Measurements from ENCODE around the gene ZNF276.

Gene ZNF276

DNA sequence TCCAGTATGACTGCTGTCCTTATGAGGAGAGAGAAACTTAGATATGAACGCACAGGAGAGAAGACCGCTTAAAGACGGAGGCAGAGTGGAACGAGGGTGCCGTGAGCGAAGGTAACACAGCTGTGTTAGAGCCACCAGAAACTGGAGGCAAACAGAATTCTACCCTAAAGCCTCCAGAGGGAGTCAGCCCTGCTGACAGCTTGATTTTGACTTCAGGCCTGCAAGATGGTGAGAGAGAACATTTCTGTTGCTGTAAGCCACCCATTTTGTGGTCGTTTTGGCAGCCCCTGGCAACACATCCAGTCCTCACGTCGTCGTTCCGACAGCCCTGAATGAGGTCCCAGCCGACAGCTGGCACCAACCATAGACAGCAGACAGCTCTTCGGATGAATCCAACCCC lies 17.1 kb upstream of the ZNF276 start:
- no peak for TF ChIP-seq PAX5 (IDR thresholded peaks at IDR 0.05; ENCODE audit: insufficient read depth, low read length, severe bottlenecking)
- no peak for TF ChIP-seq SPI1 (IDR thresholded peaks at IDR 0.05; ENCODE audit: low read depth, low read length)
- no peak for TF ChIP-seq POLR2AphosphoS5 (IDR thresholded peaks at IDR 0.05; ENCODE audit: low read depth, low read length)
- no peak for TF ChIP-seq POU2F2 (IDR thresholded peaks at IDR 0.05; ENCODE audit: low read depth, low read length)
- TF ChIP-seq POLR2A (IDR thresholded peaks at IDR 0.05; ENCODE audit: low read depth, low read length) = no peak
- no peak for TF ChIP-seq TAF1 (IDR thresholded peaks at IDR 0.05; ENCODE audit: low read depth, low read length)
- FAIRE-seq = no peak
- no peak for DNase-seq (ENCODE audit: insufficient read length, low spot score)

DNA sequence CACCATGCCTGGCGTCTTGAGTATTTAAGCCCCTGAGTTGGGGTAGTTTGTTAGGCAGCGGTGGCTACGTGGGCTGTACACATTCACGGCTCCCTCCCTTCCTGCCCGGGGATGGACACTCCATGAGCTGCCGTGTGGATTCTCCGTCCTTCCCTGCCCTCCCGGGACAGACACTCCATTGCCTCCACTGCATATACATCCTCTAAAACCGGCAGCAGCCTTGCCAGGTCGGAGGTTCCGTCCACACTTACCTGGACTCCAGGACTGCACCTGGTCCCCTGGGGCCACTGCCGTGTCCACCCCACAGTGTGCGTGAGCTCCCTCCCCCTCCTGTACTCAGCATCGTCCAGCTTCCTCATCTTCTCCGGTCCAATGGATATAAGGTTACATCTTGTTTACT lies 16.3 kb upstream of the ZNF276 start:
- FAIRE-seq = no peak
- DNase-seq (ENCODE audit: insufficient read length, low spot score) = no peak
- TF ChIP-seq POLR2AphosphoS5 (IDR thresholded peaks at IDR 0.05; ENCODE audit: low read depth, low read length) = no peak
- TF ChIP-seq SPI1 (IDR thresholded peaks at IDR 0.05; ENCODE audit: low read depth, low read length) = no peak
- TF ChIP-seq TAF1 (IDR thresholded peaks at IDR 0.05; ENCODE audit: low read depth, low read length) = no peak
- no peak for TF ChIP-seq POLR2A (IDR thresholded peaks at IDR 0.05; ENCODE audit: low read depth, low read length)
- no peak for TF ChIP-seq PAX5 (IDR thresholded peaks at IDR 0.05; ENCODE audit: insufficient read depth, low read length, severe bottlenecking)
- TF ChIP-seq POU2F2 (IDR thresholded peaks at IDR 0.05; ENCODE audit: low read depth, low read length) = no peak

DNA sequence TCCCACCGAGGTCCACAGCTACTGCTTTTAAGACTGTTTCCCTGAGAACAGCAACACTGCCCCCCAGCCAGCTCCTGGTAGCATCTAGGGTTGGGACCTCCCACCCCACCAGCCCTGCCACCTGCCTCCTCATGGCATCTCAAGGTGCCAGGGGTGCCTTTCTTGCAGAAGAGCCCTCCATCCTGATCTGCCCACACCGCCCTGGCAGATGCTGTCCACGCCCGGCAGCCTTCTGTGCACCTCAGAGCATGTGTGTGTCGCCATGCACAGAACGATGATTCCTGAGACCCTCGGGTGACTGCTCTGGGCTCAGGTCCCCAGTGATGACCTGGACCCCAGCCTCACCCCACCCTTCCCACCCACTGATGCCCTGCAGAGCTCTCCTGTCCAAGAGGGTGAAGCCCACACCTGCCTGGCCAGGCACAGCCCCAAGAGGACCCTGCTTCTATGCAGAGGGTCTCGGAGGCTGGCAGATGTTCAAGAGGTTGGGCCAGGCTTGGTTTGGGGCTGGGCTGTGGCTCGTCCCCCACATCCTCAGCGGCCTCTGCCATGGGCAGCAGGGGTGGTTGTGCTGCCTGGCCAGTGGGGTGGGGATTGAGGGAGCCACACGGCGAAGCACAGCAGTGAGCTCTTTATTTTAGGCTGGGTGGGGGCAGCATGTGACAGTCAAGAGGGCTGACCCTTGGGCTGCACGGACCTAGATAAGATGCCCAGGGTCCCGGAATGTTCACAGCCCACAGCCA lies 14.6 kb upstream of the ZNF276 start:
- FAIRE-seq (no peak), DNase-seq (ENCODE audit: insufficient read length, low spot score) (no peak)
- TF ChIP-seq PAX5 (IDR thresholded peaks at IDR 0.05; ENCODE audit: insufficient read depth, low read length, severe bottlenecking) (no peak), SPI1 (IDR thresholded peaks at IDR 0.05; ENCODE audit: low read depth, low read length) (no peak), POU2F2 (IDR thresholded peaks at IDR 0.05; ENCODE audit: low read depth, low read length) (no peak), POLR2A (IDR thresholded peaks at IDR 0.05; ENCODE audit: low read depth, low read length) (no peak), TAF1 (IDR thresholded peaks at IDR 0.05; ENCODE audit: low read depth, low read length) (no peak), POLR2AphosphoS5 (IDR thresholded peaks at IDR 0.05; ENCODE audit: low read depth, low read length) (no peak)

DNA sequence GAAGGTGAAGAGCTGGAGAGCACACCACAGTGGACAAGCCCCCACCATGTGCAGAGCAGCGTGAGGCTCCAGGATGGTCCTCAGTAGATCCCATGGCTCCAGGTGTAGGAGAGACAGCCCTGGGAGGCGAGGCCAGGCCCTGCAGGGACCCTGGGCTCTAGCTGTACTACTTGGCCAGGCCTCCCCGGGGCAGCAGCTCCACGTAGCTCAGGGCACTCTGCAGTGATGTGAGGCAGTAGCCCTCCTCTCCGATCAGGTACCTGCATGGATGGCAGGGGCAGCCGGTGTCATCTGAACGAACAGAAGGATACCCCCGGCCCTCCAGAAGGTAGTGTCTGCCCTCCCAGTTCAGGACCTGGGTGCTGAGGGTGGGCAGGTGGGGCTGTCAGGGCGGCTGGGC lies 13.6 kb upstream of the ZNF276 start:
- TF ChIP-seq POU2F2 (IDR thresholded peaks at IDR 0.05; ENCODE audit: low read depth, low read length) = no peak
- TF ChIP-seq PAX5 (IDR thresholded peaks at IDR 0.05; ENCODE audit: insufficient read depth, low read length, severe bottlenecking) = no peak
- TF ChIP-seq POLR2AphosphoS5 (IDR thresholded peaks at IDR 0.05; ENCODE audit: low read depth, low read length) = no peak
- no peak for TF ChIP-seq POLR2A (IDR thresholded peaks at IDR 0.05; ENCODE audit: low read depth, low read length)
- TF ChIP-seq TAF1 (IDR thresholded peaks at IDR 0.05; ENCODE audit: low read depth, low read length) = no peak
- TF ChIP-seq SPI1 (IDR thresholded peaks at IDR 0.05; ENCODE audit: low read depth, low read length) = no peak
- DNase-seq (ENCODE audit: insufficient read length, low spot score) = no peak
- no peak for FAIRE-seq

DNA sequence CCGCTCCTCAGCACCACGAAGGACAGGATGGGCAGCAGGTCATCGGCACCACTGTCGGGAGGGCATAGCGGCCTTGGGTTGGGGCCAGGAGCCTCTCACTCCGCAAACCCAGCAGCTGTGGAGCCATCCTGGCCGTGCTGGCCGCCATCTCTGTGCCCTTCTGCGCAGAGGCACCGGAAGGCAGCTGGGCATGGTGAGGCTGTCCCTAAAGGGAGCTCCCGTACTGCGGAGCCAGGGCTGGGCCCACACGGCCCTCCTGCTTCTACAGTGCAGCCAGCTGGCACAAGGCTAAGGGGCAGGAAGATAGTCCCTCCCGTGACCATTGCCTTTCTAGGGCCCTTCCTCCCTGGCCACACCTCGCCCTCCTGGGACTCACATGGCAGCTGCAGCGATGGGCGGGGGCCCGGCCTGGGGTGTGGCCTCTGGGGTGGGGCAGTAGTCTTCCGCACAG lies 12.8 kb upstream of the ZNF276 start:
- FAIRE-seq = no peak
- TF ChIP-seq POLR2A (IDR thresholded peaks at IDR 0.05; ENCODE audit: low read depth, low read length) (no peak), PAX5 (IDR thresholded peaks at IDR 0.05; ENCODE audit: insufficient read depth, low read length, severe bottlenecking) (no peak), SPI1 (IDR thresholded peaks at IDR 0.05; ENCODE audit: low read depth, low read length) (no peak), TAF1 (IDR thresholded peaks at IDR 0.05; ENCODE audit: low read depth, low read length) (no peak), POU2F2 (IDR thresholded peaks at IDR 0.05; ENCODE audit: low read depth, low read length) (no peak), POLR2AphosphoS5 (IDR thresholded peaks at IDR 0.05; ENCODE audit: low read depth, low read length) (no peak)

DNA sequence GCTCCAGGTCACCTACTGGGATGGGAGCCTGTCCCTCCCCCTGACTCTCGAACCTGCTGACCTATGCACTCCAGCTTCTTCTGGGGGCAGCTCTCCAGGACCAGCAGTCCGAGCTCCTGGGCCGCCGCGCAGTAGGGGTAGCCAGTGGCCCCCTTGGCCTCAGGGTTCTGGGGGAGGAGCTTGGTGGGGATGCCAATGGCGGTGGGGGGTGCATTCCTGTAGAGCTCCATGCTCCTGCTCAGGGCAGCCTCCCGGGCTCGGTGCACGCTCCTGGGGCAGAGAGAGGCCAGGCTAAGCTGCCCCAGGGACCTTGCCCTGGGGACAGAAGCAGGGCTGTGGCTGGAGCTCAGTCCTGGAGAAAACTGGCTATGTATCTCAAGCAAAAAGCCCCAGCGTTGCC lies 12.2 kb upstream of the ZNF276 start:
- DNase-seq (ENCODE audit: insufficient read length, low spot score) (no peak), FAIRE-seq (no peak)
- TF ChIP-seq SPI1 (IDR thresholded peaks at IDR 0.05; ENCODE audit: low read depth, low read length) = no peak
- TF ChIP-seq TAF1 (IDR thresholded peaks at IDR 0.05; ENCODE audit: low read depth, low read length) = no peak
- TF ChIP-seq POLR2AphosphoS5 (IDR thresholded peaks at IDR 0.05; ENCODE audit: low read depth, low read length) = no peak
- no peak for TF ChIP-seq POU2F2 (IDR thresholded peaks at IDR 0.05; ENCODE audit: low read depth, low read length)
- TF ChIP-seq POLR2A (IDR thresholded peaks at IDR 0.05; ENCODE audit: low read depth, low read length) = no peak
- no peak for TF ChIP-seq PAX5 (IDR thresholded peaks at IDR 0.05; ENCODE audit: insufficient read depth, low read length, severe bottlenecking)

More for the DNA sequence above, 12.8 kb upstream of the ZNF276 start:
- no peak for DNase-seq (ENCODE audit: insufficient read length, low spot score)

DNA sequence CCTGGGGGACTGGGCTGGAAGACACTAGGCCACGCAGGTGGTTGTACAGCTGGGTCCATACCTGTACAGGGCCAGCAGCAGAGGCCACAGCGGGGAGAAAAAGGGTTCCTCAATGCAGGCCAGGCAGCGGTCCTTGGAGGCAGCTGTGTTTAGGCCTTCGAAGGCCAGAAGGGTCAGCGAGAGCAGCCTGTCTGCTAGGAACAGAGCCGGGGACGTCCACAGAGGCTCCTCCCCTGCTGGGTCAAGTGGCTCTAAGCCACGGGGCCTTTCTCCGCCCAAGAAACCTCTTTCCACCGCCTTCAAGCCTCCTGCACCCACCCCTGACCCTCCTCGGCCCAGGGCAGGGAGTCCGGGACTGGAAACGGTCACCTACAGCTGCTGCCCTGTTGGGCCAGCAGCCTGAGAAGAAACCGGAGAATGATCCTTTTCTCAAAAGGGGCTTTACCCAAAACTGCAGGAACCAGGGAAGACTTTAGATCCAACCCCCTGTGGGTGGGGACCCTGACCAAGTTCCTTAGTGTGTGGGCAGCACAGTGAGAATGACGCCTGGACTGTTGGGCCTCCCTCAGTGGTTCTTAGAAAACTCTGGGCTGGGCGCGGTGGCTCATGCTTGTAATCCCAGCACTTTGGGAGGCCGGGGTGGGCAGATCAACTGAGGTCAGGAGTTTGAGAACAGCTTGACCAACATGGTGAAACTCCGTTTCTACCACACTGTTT lies 11.5 kb upstream of the ZNF276 start:
- TF ChIP-seq SPI1 (IDR thresholded peaks at IDR 0.05; ENCODE audit: low read depth, low read length) = no peak
- no peak for TF ChIP-seq POU2F2 (IDR thresholded peaks at IDR 0.05; ENCODE audit: low read depth, low read length)
- no peak for TF ChIP-seq TAF1 (IDR thresholded peaks at IDR 0.05; ENCODE audit: low read depth, low read length)
- DNase-seq (ENCODE audit: insufficient read length, low spot score) = no peak
- no peak for FAIRE-seq

DNA sequence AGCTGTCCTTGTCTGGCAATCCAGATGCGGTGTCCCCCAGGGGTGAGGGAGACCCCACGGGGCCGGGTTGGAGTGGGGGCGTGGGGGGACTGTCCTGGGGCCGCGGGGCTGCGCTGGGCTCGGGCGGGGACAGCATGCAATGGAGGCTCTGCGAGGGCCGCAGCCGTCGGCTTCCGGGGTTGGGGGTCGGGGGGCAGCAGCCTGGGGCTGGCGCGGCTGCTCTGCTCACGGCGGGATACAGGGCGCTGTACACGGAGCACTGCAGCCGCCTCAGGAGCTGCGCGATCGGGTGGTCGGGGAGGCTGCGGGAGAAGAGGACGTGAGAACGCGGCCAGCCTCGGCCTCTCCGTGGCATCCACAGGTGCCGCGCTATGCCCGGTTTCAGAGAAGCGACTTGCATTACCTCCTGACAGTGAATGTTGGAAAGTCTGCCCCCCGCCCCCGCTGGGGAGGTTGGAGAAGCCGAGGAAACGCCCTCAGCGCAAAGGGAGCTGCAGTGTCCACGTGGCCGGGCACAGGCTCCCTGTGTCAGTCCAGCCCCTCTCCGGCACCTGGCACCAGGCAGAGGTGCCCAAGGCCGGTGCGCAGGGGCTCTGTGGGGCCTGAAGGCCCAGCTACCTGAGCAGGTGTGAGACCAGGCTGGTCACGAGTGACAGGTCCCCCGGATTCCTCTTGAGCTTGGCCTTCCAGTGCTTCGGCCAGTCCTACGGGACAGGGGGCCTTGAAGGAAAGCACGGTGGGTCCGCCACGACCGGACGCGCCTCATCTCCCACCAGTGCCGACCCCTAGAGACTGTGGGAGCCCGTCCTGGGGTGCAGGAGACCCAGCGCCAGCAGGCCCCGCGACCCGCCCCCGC lies 10.4 kb upstream of the ZNF276 start:
- no peak for FAIRE-seq
- DNase-seq (ENCODE audit: insufficient read length, low spot score) = no peak

More for the DNA sequence above, 10.4 kb upstream of the ZNF276 start:
- no peak for TF ChIP-seq TAF1 (IDR thresholded peaks at IDR 0.05; ENCODE audit: low read depth, low read length)
- no peak for TF ChIP-seq POLR2A (IDR thresholded peaks at IDR 0.05; ENCODE audit: low read depth, low read length)
- TF ChIP-seq PAX5 (IDR thresholded peaks at IDR 0.05; ENCODE audit: insufficient read depth, low read length, severe bottlenecking) = no peak
- no peak for TF ChIP-seq POU2F2 (IDR thresholded peaks at IDR 0.05; ENCODE audit: low read depth, low read length)
- TF ChIP-seq POLR2AphosphoS5 (IDR thresholded peaks at IDR 0.05; ENCODE audit: low read depth, low read length) = no peak
- TF ChIP-seq SPI1 (IDR thresholded peaks at IDR 0.05; ENCODE audit: low read depth, low read length) = no peak
